Activated T-cell treated with anti-CD3 and anti-CD28 coated beads for 4 hours (primary cell): ENCODE data around the gene CFAP74.

Experiments used
- DNase-seq: peaks from one replicate; pipeline ENCODE4 v3.0.0-alpha.2; 2020

The CFAP74 gene

DNA sequence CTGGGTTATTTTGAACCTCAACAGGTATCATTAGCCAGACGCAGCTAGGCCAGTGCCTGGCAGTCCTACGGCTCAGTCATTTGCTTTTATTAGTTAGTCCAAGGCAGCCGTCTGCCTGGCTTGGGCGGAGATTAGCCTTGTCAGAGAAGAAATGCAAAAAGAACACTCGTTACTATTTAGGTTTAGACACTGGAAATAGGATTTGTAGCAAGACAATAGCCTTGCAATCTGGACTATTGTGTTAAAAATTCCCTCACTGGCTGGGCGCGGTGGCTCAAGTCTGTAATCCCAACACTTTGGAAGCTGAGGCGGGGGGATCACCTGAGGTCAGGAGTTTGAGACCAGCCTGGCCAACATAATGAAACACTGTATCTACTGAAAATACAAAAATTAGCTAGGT lies 35.7 kb upstream of the CFAP74 start:
- no peak for DNase-seq

DNA sequence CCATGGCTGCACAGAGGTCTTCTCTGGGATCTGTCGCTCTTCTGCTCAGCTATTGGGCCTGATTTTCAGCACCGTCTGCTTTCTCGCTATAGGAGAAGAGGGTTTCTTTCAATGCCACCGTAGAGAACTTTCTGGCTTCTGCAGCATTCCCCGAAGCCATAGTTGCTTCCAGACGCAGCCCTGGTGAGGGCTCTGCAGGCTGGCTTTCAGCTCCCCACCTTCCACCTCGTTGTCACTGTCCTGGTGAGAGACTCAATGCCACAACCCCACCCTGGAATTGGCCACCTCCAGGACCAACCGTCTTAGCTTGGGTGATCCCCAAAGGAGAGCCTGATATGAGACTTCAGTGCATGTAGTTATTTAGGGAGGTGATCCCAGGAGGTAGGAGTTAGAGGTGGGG lies 34.6 kb upstream of the CFAP74 start:
- DNase-seq: no peak

DNA sequence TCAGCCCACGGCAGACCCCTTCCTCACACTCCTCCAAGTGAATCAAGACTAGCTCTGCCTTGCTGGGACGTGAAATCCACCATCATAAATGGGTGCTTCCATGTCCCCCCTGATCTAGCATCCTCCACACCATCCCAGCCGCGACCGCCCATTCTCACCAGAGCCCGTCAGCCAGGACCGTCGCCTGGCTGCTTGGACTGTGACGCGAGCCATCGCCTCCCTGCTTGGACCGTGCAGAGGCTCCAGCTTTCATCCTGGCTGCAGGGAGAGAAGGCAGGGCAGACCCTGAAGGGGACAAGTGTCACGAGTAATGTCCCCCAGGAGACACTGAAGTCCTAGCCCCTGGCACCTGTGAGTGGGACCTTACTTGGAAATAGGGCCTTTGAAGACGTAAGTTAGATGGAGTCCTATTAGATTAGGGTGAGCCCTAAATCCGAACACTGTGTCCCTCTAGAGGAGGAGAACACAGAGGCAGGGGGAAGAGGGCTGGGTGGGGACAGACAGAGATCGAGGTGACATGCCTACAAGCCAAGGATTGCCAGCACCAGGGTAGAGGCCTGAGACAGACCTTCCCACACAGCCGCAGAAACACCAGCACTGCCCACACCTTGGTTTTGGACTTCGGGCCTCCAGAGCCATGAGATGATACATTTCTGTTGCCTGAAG lies 33.9 kb upstream of the CFAP74 start:
- no peak for DNase-seq

DNA sequence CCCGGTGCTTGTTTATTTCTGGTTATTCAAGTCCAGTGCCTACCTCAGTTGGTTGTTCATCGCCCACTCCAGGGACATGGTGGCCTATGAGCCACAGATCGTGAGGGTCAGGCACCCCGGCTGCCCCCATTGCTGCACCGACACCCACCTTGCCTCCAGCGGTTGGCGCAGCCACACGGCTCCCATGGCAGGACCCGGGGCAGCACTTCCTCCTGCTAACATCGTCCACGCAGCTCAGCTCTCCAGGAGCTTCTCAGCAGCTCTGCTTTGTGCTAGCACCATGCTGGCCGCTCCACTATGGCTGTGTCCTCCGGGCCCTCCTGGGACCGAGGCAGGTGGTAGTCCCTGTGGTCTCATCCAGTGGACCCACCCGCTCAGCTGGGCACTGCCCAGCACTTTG lies 32.7 kb upstream of the CFAP74 start:
- DNase-seq: no peak

DNA sequence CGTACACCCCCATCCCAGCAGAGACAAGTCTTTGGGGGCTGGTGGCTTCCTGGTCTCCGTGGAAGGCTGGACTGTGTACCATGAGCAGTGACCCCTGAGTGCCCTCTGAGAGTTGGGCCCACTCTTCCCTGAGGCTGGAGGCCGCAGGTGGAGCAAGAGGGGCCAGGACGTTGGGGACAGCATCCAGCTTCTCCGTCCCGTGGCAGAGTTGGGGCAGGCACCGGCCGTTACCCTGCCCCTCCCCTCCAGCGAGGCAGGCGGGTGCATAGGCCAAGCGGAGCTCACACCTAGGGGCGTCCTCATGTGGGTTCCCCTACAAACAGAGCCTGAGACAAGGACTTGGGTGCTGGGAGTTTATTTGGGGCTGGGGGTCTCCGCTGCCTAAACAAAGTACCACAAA lies 29.6 kb upstream of the CFAP74 start:
- no peak for DNase-seq

DNA sequence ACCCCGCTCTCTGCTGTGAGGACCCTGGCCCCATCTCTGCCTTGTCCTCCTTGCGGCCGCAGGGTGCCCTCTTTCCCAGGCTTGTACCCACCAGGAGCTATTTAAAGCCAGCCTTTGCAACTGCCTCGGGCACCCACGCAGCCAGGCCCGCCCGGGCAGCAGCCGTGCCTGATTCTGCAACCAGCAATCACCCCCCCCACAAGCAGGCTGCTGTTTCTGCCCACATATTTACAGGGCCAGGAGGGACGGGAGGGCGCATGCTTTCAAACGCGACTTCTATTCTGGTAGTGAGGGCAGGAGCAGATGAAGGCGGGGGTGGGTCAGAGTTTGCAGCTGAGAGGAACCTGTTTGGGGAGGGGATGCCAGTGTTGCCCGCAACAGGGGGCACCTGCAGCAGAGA lies 29.2 kb upstream of the CFAP74 start:
- DNase-seq: no peak

DNA sequence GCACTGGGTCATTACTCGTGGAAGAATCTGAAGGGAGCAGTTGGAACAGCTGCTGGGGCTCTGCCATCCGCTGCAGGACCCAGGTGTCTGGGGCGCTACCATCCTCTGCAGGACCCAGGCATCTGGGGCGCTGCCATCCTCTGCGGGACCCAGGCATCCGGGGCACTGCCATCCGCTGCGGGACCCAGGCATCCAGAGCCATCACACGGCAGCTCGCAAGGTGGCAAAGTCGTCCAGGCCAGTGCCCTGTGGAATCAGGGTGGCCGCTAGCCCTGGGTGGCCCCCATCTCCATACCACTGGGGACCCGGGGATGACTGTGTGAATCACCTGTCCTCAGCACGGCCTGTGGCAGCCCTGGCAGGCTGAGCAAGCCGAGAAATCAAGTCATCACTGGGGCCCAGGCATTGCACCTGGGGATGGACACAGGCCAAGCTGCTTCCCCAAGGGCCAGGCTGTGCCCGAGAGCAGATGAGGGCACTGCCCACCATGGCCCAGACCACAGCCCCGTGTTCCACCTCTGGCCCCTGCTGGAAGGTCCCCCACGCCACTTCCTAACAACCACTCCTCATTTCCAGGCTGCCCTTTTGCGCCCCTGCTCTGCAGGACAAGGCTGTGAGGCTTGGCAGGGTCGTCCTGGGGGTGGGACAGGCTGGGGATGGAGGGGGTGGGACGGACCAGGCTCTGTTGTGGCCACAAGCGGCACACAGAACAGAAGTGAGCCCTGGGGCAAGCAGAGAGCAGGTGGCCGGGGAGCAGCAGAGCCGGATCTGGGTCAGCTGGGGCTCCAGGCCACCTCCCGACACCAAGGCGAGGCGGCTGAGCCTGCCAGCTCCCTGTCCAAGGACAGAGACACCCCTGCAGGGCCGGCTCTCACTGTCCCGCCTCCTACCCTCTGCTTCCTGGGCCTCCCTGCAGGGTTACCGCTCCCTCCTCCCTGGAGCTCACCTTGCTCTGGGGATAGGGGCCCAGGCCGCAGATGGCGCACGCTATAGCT lies 28.3 kb upstream of the CFAP74 start:
- DNase-seq: no peak

DNA sequence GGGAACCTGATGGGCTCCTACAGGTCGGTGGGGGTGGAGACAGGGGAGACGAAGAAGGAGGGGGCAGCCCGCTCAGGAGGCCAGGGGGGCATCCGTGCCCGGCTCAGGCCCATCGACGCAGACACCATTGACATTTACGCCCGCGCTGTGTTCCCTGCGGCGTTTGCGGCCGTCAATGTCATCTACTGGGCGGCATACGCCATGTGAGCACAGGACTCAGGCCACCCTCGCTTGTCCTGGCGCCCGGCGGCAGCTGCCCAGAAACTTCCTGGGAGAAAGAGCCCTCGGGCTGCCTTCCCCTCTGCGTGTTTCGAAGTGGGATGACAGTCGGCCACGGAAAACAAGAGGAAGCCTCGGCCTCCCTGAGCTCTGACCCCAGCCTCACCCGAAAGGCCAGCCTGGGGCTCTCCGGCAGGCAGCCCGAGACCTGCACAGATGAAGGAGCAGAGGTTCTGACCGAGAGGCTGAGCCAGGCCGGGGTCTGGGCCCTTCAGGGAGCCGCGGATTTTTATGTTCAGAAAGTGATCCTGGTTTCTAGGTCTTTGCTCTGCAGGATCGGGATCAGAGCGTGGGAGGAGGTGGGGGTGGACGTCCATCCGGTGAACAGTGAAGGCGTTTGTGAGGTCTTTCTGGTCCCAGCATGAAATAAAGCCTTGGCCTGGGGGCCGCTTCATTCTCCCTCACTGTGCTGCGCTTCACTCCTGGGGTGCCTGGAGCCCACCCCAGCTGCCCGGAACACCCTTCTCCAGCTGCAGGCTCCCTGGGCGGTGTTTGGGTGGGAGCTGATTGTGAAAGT lies 26.7 kb upstream of the CFAP74 start:
- no peak for DNase-seq

DNA sequence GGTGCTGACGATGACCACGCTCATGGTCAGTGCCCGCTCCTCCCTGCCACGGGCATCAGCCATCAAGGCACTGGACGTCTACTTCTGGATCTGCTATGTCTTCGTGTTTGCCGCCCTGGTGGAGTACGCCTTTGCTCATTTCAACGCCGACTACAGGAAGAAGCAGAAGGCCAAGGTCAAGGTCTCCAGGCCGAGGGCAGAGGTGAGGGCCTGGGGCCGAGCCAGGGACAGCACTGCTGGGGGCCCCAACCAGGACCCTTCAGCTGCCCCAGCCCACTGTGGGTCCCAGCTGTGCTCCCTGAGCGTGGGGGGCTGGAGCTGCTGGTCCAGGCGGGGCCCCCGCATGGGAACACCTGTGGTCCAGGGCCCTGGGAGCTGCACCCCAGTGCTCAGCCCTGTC lies 26.0 kb upstream of the CFAP74 start:
- DNase-seq: no peak

DNA sequence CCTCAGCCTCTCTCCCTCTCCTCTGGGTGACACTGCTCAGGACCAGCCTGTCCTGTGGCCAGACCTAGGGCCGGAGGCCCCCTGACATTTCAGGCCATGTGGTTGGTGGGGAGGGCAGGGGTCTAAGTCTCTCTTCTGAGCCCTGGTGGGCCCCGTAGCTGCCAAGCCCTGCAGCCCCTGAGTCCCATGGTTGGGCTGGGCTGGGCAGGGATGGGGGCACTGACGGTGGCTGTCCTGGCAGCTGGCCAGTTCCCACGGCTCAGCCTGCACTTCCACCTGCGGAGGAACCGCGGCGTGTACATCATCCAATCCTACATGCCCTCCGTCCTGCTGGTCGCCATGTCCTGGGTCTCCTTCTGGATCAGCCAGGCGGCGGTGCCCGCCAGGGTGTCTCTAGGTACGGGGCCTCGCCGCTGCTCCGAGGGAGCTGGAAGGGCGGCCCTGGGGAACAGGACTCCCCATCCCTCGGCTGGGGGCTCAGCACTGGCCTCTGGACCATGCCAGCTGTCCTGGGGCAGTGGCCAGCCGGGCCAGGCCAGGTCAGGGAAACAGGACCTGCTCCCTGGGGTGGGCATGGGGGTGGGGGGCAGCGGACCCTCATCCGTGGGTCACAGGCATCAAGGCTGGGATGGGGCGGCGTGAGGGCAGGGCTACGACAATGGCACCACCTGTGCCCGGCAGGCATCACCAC lies 25.4 kb upstream of the CFAP74 start:
- no peak for DNase-seq

DNA sequence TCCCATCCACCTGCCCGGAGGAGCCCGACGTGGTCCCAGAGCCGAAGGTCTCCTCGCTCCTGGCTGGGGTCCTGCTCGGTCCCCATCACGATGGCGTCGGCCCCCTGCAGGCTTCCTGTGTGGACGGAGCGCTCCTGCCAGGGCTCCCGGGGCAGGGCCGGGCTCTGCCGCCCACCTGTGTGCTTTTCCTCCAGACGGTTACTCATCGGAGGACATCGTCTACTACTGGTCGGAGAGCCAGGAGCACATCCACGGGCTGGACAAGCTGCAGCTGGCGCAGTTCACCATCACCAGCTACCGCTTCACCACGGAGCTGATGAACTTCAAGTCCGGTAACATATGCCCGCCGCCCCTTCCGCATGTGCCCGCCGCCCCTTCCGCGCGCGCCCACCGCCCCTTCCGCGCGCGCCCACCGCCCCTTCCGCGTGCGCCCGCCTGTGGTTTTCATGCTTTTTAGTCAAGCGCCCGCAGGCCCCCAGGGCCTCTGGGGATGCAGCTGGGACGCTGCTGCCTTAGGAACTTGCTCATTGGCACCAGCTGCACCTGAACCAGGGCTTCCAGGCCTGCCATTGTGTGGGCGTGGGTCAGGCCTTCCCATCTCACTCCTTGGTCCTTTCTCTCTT lies 24.5 kb upstream of the CFAP74 start:
- no peak for DNase-seq

DNA sequence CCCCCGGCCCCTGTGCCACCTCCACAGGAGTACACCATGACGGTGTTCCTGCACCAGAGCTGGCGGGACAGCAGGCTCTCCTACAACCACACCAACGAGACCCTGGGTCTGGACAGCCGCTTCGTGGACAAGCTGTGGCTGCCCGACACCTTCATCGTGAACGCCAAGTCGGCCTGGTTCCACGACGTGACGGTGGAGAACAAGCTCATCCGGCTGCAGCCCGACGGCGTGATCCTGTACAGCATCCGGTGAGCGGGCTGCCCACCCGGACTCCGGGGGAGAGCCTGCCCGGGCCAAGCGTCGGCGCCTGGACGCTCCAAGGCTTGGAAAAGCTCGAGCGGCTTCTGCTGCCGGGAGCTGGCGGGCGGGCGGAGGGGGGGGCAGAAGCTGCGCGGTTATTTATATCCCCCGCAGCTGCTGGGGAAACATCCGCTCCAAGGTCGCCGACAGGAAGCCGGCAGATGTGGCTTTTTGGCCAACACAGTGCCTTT lies 21.9 kb upstream of the CFAP74 start:
- DNase-seq: no peak

DNA sequence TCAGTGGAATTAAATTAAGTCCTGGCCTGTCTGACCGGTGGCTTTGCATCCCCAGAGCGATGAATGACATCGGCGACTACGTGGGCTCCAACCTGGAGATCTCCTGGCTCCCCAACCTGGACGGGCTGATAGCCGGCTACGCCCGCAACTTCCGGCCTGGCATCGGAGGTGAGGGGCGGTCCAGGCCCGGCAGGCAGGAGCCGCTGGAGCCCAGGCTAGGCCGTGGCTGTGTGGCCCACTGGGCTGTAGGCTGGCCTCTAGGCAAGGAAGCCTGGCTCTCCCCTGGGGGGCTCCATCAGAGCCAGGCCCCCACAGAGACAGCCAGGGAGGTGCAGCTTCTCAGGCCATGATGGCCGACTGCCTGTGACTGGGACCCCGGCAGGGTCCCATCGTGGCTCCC lies 21.3 kb upstream of the CFAP74 start:
- DNase-seq: no peak

DNA sequence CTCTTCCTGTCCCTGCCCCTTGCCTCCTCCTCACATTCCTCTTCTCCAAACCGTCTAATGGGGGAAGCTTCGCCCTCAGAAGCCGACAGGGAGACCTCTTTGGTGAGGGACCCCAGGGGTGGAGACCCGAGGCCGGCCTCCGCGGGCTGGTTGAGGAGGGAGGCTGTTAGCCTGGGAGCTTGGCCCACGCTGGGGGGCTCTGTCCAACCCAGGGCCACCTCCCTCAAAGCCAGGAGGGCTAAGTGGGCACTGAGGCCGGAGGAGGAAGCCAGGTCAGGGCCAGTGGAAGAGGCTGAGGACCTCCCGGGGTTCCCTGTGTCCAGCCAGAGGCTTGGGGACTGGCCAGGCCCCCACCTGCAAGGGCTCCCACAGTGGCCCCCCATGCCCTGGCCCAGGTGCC lies 20.9 kb upstream of the CFAP74 start:
- DNase-seq: no peak

DNA sequence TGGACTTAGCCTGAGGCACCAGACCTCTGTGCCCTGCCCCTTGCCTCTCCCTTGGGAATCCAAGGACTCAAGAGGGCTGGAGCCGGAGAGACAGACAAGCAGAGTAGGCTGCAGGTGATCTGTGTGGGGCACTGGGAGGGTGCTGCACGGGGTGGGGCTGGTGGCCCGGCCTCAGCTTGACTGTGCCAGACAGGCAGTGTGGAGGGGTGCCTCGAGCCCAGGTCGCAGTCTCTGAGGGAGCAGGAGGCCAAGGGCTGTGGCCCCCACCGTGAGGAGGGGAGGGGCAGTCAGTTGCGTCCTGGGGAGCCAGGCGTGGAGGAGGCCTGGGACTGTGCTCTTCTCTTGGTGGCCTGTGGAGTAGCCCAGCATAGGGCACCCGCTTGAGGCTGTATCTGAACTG lies 19.6 kb upstream of the CFAP74 start:
- DNase-seq: no peak

DNA sequence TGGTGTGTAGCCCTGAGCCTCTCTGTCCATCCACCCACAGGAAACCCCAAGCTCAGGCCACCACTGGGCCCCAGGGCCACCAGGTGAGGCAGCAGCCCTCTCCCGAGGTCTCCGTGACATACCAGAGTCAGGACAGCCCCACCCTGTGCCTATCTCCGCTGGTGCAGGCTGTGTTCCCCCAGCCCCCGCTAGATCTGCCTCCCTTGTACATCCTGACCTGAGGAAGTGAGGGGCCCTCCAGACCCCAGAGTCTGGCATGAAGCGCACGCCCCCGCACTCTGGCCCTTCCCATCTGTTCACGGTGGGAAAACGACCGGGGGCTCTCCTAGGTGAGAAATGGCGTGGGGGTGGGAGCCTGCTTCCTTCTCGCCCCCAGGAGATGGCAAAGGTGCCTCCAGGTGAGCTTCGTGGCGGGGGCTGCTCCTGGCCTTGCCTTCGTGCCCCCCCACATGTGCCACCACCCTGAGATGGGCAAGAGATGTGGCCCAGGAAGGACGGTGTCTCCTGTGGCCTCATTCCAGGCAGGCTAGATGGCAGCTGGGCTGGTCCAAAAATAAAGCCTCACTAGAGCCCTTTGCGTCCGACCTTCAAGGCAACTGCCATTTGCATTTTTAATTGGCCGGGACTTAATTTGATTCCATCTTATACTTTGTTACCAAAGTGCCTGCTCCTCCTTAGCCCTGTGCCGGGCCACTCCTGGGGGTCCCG lies 18.6 kb upstream of the CFAP74 start:
- no peak for DNase-seq

DNA sequence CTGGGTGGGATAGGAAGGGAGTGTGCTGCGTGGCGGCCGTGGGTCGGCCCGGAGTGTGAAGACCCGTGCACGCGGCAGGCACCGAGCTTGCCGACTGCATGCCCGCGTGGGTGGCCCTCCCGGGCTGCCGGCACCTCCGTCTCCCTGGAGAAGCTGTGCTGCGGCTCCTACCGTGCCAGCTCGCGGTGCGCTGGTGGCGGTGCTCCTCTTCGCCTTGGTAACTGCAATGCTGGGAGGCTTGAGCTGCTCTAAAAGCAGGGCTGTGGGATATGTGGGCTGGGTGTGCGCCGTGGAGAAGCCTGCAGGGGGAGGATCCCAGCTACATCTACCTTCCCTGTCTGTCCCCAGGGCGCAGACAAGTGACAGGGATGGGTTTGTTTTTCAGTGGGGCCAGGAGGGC lies 18.0 kb upstream of the CFAP74 start:
- DNase-seq: no peak

DNA sequence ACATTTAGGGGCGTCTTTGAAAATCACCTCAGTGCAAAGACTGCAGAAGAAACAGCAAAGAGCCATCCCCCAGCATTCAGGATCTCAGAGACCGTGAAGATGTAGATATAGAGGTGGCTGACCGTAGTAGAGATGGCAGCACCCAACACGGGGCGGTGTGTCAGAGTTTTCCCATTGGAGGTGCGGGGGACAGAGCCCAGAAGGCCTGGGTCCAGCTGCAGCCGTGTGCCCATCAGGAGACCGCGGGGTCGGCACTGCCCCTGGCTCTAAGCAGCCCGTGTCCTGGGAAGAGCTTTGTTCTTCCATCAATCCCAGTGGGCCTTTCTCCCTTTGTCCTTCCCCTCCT lies 16.7 kb upstream of the CFAP74 start:
- no peak for DNase-seq

DNA sequence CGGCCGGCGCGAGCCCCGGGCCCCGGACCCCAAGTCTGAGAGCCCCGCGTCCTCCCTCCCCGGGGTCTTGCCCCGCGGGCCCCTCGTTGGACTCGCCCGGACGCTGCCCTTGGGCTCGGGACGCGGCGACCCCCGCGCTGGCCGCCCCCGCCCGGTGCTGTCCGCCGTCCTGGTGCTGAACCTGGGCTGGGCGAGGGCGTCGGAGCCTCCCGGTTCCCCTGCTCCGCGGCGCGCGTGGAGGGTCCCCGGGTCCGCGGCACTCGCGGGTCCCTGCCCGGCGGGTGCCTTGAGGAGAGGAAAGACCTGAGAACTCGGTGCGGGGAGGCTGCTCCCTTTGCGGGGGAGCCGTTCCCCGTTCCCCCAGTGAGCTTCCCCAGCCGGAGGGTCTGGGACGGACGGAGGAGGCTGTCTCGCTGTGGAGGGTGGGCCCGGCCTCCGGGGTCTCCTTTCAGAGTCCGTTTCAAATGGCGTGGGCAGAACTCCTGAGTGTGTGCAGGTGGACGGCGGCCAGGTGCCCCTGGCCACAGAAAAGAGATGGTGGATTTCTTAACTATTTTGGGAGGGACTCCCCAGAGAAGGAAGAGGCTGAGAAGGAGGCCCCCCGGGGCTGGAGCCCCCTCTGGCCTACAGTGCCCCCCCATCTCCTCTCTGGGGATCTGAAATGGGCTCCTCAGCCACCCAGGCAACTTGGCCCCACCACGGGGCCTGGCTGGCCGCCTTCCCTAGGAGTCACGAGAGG lies 16.2 kb upstream of the CFAP74 start:
- DNase-seq: no peak

DNA sequence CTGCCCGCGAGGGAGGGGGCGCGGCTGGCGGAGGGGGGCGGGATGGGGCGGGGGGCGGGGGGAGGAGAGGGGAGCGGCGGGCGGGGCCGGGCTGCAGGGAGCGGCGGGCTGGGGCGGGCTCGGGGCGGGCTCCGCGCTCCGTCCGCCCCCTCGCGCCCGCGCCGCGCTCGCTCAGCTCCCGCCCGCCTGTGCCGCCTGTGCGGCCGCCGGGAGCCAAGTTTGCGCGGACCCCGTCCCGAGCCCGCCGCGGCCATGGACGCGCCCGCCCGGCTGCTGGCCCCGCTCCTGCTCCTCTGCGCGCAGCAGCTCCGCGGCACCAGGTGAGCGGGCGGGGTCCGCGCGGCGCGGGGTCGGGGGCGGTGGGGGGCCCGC lies 15.6 kb upstream of the CFAP74 start, which contains the start of gene GABRD:
GABRD (plus strand) TSS at position 174 of the 372 bp plus-strand sequence; CDS start at position 253, 79 bp downstream.
- no peak for DNase-seq
